ENCODE data around the gene PKLR. TPM values are rescaled to one million over a fixed set of nuclear protein-coding genes. Genes with fewer than 3 reads are reported as not detected.

PKLR gene
- total RNA-seq, 1 donor from 2014 or later, result not detected

DNA sequence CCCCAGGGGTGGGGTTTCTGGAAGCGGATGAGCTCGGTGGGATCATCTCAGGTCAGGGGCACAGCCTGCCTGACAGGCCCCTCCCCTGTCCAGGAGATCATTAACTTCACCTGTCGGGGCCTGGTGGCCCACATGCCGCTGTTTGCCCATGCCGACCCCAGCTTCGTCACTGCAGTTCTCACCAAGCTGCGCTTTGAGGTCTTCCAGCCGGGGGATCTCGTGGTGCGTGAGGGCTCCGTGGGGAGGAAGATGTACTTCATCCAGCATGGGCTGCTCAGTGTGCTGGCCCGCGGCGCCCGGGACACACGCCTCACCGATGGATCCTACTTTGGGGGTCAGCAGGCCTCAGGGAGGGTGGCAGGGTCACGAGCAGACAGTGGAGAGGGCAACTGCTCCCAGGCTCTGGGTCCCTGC lies 15.6 kb downstream of the PKLR start:
- DNase-seq (ENCODE audit: low spot score), result no peak

DNA sequence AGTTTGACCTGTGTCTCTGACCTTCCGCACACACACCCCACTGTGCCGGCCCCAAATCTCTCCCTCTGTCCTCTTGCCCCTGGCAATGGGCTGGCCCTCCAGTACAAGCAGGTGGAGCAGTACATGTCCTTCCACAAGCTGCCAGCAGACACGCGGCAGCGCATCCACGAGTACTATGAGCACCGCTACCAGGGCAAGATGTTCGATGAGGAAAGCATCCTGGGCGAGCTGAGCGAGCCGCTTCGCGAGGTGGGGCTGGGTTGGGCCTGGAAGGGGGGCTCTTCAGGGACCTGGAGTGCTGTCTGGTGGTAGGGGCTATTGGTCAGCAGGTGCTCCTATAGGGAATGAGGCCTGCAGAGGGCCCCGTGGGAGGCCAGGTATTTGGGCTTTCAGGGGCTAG lies 16.2 kb downstream of the PKLR start:
- DNase-seq (ENCODE audit: low spot score), result no peak

DNA sequence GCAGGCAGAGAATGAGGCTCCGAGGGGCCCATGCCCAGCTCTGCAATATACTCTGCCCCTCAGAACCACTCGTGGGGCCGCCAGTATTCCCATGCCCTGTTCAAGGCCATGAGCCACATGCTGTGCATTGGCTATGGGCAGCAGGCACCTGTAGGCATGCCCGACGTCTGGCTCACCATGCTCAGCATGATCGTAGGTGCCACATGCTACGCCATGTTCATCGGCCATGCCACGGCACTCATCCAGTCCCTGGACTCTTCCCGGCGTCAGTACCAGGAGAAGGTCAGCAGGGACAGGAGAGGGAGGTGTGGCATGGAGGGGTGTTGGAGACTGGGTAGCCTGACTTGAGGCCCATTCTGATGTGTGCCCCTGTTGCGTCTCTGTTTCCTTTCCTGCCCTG lies 16.8 kb downstream of the PKLR start:
- no peak for DNase-seq (ENCODE audit: low spot score)

DNA sequence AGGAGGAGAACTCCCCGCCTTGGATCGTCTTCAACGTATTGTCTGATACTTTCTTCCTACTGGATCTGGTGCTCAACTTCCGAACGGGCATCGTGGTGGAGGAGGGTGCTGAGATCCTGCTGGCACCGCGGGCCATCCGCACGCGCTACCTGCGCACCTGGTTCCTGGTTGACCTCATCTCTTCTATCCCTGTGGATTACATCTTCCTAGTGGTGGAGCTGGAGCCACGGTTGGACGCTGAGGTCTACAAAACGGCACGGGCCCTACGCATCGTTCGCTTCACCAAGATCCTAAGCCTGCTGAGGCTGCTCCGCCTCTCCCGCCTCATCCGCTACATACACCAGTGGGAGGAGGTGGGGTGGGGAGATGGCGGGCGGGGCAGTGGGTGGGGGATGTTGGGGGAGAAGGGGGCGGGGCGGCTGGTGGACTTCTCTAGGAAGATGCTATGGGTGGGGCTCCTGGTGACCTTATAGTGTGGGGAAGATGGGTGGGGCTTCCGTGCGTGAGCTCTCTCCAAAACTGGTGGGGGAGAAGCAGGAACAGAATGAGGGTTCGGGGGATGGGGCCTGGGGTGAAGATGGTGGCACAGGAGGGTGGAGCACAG lies 18.6 kb downstream of the PKLR start:
- DNase-seq (ENCODE audit: low spot score), result no peak

DNA sequence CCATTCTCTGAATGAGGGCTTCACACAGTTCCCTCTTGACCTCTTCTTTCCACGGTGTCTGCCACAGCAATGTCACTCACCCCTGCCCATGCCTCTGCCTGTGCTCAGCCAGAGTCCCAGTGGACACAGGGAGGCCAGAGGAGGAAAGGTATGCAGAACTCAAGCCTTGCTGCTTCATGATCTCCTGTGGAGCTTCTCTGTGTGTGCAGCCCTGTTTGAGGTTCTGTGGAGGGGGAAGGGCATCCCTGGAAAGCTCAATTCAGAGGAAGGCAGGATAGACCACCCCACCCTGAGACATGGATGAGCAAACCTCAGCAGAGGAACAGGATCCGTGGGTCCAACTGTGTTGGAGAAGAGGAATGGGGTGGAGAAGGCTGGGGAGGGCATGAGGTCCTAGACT lies 22.0 kb downstream of the PKLR start:
- DNase-seq (ENCODE audit: low spot score), result no peak

DNA sequence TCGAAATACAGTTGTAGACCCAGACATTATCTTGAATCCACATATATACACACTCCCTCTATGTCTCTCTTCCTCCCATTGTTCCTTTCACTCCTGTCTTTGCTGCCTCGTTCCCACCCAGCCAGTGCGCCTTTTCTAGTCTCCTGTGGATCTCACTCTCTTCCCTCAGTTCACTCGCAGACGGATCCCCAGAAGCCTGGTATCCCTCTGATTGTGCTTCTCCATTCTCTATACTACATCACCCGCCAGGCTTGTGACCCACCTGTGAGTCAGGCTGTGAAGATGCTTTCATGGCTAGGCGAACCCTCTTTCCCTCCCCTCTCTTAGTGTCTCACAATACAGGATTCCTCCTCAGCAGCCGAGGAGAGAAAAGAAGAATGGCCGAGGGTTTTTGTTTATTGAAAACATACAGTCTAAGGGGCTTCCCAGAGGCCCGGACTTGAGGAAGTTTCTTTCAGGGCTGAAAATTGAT lies 22.5 kb downstream of the PKLR start:
- no peak for DNase-seq (ENCODE audit: low spot score)

DNA sequence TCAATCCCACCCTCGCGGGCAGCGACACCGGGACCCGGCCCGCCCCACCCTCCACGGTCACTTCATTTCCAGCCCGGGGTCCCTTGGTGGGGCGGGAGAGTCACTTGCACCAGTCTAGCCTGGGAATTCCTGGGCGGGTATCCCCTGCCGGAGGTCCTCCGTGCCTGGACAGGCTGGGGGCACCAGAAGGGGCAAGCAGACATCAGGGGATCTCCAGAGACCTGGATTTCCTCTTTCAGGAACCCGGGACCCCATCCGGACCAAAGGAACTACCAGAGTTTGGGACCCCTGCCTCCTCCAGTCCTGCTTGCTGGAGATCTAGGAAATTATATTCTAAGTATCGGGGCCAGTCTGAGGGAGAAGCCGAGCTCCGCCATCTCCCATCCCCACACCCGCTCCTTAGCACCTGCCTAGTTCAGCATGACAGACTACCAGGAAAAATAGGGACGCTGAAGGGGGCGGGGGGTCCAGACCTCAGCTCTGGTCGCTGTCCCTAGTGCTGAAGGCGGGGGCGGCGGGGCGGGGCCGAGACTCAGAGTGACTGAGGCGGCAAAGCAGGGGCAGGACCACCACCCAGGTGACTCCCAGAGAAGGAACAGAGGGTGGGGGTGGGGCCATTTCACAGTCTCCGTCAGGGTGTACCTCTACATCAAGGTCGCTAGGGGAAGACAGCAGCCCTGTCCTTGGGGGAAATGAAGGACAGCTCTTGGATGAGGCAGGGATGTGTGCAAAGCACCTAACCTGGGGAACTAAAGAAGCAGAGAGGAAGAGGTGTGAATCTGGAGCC lies 23.1 kb downstream of the PKLR start:
- peak; percentile 44 for DNase-seq (ENCODE audit: low spot score)

DNA sequence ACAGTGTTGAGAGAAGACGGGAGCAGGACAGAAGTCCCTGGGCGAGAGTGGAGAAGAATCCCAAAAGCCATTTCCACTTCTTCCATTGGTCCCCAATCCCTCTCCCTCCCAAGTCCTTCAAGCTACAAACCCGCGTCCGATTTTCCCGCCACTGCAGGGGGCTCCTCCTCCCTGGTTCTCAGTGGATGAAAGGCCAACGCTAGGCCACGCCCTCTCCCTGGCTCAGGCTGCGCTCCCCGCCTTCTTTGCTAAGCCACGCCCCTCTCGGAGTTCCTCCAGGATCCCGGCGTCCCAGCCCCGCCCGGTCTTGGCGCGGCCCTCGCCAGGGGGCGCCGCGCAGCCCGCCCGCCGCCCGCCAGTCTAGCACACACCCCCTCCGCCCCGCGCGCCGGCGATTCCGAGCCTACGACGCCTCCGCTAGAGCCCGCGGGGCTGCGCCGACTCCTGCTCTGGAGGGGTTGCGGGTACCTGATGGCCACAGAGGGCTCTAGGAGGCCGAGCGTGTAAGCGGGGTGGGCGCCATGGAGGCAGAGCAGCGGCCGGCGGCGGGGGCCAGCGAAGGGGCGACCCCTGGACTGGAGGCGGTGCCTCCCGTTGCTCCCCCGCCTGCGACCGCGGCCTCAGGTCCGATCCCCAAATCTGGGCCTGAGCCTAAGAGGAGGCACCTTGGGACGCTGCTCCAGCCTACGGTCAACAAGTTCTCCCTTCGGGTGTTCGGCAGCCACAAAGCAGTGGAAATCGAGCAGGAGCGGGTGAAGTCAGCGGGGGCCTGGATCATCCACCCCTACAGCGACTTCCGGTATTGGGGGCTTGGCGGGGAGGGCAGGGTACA lies 24.0 kb downstream of the PKLR start, which contains the start of gene HCN3:
HCN3 (plus strand) TSS at position 394 of the 832 bp plus-strand sequence; CDS start at position 522, 128 bp downstream.
- DNase-seq (ENCODE audit: low spot score), result peak; percentile 98

DNA sequence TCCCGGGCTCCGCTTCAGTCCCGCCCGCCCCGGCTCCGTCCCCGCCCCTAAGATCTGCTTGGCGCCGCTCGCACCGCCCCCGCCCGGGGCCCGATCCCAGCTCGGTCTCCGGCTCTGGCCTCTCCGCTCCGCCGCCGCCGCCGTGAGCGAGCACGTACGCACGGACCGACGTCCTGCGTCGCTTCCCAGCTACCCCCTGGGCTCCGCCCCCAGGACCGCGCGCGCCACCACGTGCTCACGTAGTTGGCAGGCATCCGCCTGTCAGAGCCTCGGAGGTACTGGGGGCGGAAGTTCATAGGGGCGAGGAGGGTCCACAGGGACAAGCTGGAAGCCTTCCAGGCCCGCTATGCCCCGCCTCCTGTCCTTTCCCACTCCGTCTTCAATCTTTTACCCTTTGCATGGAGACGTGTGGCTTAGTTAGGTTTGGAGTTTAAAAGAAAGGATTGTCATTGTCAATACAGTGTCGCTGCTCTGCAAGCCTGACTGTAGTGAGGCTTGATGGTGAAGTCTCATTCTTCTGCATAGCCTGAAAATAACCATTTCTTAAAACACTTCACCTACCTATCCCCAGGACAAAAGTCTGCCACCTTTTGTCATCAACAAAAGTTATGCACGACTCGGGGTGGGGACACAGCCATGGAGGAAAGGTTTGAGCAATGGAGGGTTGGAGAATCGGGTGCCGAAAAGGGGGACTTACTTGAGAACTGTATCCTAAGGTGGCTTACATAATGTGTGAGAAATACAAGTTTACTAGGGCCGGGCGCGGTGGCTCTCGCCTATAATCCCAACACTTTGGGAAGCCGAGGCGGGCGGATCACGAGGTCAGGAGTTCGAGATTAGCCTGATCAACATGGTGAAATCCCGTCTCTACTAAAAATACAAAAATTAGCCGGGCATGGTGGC lies 27.6 kb downstream of the PKLR start, which contains the start of gene CLK2:
CLK2 (minus strand) TSS at position 162 of the 903 bp plus-strand sequence. CDS start 2,527 bp downstream, outside the sequence.
- DNase-seq (ENCODE audit: low spot score), result peak; percentile 97

DNA sequence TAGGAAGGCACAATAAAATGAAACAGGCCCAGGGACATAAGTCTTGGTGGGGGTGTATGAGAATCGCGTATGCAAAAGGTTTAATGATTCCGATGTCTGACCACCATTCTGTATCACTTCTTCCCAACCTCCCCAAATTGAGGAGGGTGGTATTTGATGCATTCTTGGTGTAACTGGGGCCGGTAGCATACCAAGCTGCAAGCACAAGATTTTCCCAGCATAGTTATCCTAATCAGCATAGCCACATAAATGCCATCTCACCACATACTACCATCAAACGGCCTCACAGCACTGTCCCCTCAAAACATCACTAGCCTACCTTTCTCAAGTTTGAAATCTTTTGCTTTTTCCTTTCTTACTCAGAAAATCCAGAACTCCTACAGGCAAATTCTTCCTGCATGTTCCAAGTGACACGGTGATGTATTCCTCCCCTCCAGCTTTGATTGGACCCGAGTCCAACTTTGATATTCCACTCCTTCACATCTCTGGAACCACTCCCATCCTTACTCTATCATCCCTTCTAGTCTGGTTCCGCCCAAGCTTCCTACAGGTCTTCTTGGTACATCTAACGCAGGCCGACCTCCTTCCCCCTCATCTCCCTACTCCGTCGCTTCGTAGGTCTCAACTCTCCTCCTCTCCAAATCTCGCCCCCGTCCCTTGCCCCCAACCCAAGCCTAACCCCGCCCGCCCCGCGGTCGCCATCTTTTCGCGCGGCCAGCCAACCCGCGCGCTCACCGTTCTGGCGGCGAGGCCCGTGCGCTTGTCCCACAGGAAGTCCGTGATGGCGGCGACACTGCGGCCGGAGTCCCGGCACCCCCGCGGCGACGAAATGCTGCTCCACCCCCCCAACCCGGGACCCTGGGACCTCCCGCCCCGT lies 28.5 kb downstream of the PKLR start:
- peak; percentile 70 for DNase-seq (ENCODE audit: low spot score)

DNA sequence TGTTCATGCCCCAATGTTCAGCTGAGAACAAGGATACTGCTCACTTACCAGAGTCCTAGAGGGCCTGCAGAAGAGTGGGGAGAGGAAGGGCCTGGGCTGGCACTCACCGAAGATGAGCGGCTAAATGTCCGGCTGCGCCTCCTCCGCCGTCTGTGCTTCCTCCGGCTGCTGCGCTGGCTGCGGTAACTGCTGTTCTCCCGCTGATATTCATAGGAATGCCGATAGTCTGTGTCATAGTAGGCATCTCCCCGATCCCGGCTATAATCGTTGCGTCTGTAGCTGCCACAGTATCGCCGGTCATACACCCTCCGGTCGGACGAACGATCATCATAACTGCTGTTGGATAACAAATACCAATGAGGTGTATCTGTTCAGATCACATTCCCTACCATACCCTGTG lies 31.9 kb downstream of the PKLR start:
- DNase-seq (ENCODE audit: low spot score), result no peak

DNA sequence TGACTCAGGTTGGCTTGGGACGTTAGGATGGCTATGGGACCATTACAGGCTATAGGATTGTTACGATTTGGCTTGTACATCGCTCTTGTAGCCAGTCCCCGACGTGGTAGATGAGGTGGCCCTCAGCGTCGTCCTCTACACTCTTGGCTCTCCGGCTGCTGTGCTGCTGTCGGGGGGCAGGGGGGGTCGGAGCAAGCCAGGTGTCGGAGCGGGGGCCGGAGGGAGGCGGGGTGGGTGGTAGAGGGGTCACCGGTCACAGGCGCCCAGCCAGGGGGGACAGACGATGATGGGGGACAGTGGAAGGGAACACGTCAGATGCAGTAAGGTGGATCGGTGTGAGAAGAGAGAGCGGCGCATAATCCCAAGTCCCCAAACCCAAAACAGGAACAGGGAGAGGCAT lies 32.6 kb downstream of the PKLR start:
- no peak for DNase-seq (ENCODE audit: low spot score)

DNA sequence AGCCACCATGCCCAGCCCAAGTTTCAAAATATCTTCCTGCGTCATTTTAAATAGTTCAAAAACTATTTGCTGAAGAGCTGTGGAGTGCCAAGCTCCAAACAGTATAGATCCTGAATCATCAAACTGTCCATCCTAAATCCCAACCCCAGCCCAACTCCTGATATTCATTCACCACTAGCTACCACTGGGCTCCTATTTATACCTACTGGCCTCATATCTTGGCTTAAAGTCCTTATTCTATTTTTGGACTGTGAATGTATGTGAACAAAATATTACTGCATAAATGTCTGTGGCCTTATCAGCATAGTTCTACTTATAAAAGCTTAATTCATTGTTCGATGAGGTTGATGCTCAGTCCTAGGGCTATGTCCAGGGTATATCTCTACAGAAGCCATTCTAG lies 33.9 kb downstream of the PKLR start:
- DNase-seq (ENCODE audit: low spot score), result no peak

DNA sequence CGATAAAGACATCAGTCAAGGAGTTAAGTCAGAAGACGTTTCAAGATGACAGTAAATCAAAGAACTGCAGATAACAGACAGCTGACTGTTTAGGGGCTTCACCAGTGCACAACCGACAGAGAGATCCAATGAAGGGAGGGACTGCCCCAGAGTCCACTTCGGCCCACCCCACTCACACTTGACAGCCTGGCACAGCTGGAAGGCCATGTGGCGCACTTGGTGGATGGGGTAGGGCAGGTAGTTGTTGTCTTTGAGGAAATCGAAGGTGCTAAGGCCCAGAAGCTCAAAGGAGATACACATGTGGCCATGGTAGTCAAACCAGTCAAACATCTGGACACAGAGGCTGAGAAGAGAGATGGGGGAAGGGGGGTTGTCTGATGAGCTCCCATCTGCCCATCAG lies 34.7 kb downstream of the PKLR start:
- DNase-seq (ENCODE audit: low spot score), result no peak

DNA sequence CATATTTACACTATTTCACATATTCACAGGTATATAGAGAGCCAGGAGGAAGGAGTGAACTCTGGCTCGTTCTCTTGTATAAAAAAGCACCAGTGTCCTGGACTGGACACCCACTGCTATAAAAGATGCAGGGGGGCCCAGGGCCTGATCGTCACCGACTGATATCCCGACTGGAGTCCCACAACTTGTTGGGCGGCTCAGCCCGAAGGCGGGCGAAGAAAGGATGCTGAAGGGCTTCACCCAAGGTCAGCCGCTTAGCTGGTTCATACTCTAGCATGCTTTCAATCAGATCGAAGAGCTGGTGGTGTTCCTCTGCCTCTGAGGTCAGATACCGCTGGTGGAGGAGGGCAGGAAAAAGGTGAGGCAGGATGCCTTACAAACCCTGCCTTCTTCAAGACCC lies 38.2 kb downstream of the PKLR start:
- no peak for DNase-seq (ENCODE audit: low spot score)

DNA sequence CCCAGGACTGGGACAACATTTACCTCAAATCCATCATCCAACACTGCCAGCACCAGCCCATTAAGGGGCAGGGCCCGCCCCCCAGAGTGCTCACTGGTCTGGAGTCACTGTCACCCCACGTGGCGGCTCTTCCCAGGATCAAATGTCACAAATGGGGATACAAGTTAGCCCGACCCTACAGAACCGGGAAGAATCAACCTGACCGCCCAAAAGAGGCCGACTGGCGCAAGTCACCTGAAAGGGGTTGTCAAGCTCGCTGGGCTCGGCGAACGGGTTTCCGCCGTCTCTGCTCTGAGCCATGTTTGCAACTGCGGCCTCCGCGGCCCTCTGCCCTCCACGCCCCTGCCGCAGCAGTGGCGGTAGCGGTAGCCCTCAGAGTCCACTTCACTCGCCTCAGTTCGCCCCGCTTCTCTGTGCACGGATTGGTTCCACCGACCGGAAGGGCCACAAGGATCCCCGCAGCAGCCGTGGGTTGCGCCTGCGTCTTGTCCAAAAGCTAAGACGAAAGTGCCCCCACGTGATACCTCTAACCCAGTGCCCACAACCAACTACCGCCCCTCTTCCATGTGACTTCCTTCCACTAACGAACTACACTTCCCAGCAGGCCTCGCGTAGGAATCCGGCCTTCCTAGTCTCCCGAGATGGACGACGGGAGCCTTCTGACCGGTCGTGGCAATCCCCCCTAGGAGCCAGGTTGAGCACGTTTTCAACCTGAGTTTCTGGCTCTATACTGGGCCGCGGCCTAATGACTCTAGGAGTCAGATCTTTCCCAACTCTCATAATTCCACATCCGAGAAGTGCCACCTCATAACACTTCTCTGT lies 39.2 kb downstream of the PKLR start, which contains the start of gene SCAMP3:
SCAMP3 (minus strand) TSS at position 509 of the 822 bp plus-strand sequence; CDS start at position 300, 209 bp downstream.
- peak; percentile 99 for DNase-seq (ENCODE audit: low spot score)

DNA sequence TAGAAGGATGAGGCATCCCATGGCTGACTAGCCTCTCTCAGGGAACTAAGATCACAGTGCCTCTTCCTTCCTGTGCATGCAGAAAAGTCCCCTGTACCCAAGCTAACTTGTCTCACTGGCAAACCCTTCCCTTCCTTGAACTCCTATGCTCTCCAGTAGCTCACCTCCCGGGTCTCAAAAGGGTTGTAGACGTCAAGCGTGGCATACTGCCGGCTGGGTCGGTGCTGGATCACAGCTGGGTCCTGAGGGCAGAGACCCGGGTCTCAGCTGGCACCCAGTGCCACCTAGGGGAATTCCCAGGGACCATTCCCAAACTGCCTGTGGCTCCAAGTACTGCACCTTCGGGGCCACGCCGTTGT lies 39.8 kb downstream of the PKLR start:
- DNase-seq (ENCODE audit: low spot score), result no peak

DNA sequence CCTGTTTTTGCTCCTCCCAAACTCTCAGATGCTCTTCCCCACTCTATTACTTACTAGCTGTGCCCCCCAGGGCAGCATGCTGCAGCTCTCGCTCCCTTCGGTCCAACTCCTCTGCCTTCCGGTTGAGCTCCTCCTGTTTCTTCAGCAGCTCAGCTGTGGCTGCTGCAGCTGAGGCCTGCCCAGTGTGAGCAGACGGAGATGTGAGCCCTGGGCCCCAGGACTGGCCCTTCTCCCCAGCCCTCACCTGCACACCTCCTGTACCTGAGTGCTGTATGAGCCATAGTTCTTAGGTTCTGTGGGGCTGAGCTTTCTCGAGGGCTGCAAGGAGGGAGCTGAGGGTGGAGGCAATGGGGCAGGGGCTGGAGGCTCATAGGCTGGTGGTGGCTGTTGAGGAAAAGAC lies 41.0 kb downstream of the PKLR start:
- DNase-seq (ENCODE audit: low spot score), result no peak

Measured in umbilical cord (tissue), 2 donors.